Prostate gland (tissue), 2 donors: ENCODE results near the gene MRPL18. TPM values are rescaled to one million over a fixed set of nuclear protein-coding genes. Genes with fewer than 3 reads are reported as not detected.

Experiments used
- DNase-seq: peaks from one replicate; pipeline ENCODE4 v3.0.0-alpha.2; 2019; ENCODE audit warnings: low spot score
- H3K27ac ChIP-seq, 2 donors: fragments of 200-600 bp; sonication (generic); 2 replicates each; pipeline ENCODE4 v1.5.1; 2017 to 2019
- H3K27me3 ChIP-seq: fragments of 200-600 bp; sonication (generic); replicated peaks from 2 replicates; pipeline ENCODE4 v1.5.1; 2019; ENCODE audit not compliant: insufficient read depth
- H3K36me3 ChIP-seq, 2 donors: fragments of 200-600 bp; sonication (generic); 1 replicate in 1 of 2; 2 replicates in 1 of 2; pipeline versions ENCODE4 v1.5.1 to v1.8.1; 2017 to 2019
- H3K4me1 ChIP-seq: fragments of 200-600 bp; sonication (generic); replicated peaks from 2 replicates; pipeline ENCODE4 v1.5.1; 2019
- H3K4me3 ChIP-seq, 2 donors: fragments of 200-600 bp; sonication (generic); 2 replicates each; pipeline ENCODE4 v1.5.1; 2017 to 2019
- H3K9me3 ChIP-seq: fragments of 200-600 bp; sonication (generic); 2 replicates; pipeline ENCODE4 v1.5.1; 2017
- CTCF ChIP-seq, 4 experiments: fragments of 200-600 bp in 2 of 4; fragments of 450-650 bp in 2 of 4; sonication (generic) in 2 of 4; IDR thresholded peaks; 1 replicate in 3 of 4; 2 replicates in 1 of 4; pipeline ENCODE4 v1.5.1; 2016 to 2019; ENCODE audit warnings: antibody characterized with exemption in 4 of 4, mild to moderate bottlenecking in 2 of 4, moderate library complexity in 2 of 4
- POLR2A ChIP-seq: fragments of 450-650 bp; IDR thresholded peaks from one replicate; pipeline ENCODE4 v1.6.1; 2016; ENCODE audit warnings: antibody characterized with exemption, mild to moderate bottlenecking
- POLR2AphosphoS5 ChIP-seq: sonication (generic); formaldehyde crosslinking; IDR thresholded peaks from one replicate; pipeline ENCODE4 v1.6.1; 2017; ENCODE audit warnings: antibody characterized with exemption
- WGBS: methylation state at CpG from one replicate; pipeline ENCODE4 v1.1.5; 2018; 5-methylcytosine and 5-hydroxymethylcytosine counted together
- intact Hi-C: fragments of 100-400 bp; cut with DNase I; formaldehyde crosslinking; loops from one replicate; pipeline ENCODE4 v1.14.2; 2022
- total RNA-seq, 2 donors: library from RNA; depleted of rRNA; stranded (reverse); fragments of >200 nt; gene quantifications; one replicate each; pipeline ENCODE4 v1.1.0, GENCODE V29; 2016

Gene MRPL18
- total RNA-seq, 2 donors from 2014 or later = 76.0 to 103 TPM

- H3K36me3 ChIP-seq = no peaks in the 10 kb centered on the region
- intact Hi-C loops = no loop called here
- 91% methylated on average over 4 of the region's 4 CpGs for WGBS
These were observed 33.8 kb upstream of the MRPL18 start for GRCh38 chr6:159756508-159756907.

GRCh38 chr6:159758031-159759001, 32.0 kb upstream of the MRPL18 start:
- no peaks in the 10 kb centered on the region for H3K9me3 ChIP-seq
- peaks cover 3% of the 10 kb centered on the region for H3K4me1 ChIP-seq
- H3K4me3 ChIP-seq = no peak overlapping the region
- H3K27ac ChIP-seq = no peak overlapping the region
- H3K36me3 ChIP-seq = no peaks in the 10 kb centered on the region
- no peaks in the 10 kb centered on the region for H3K27me3 ChIP-seq
- no peak for DNase-seq
- 90% methylated on average over 7 of the region's 7 CpGs for WGBS
- TF ChIP-seq POLR2A (no peak), CTCF (IDR thresholded peaks at IDR 0.05) (no peak), POLR2AphosphoS5 (no peak)
- intact Hi-C loops = no loop called here

More at GRCh38 chr6:159756508-159756907, 33.8 kb upstream of the MRPL18 start:
- H3K27me3 ChIP-seq = no peaks in the 10 kb centered on the region
- H3K4me1 ChIP-seq = peaks cover 8% of the 10 kb centered on the region
- no peak overlapping the region for H3K27ac ChIP-seq
- no peaks in the 10 kb centered on the region for H3K9me3 ChIP-seq
- H3K4me3 ChIP-seq = no peak overlapping the region
- TF ChIP-seq POLR2A = no peak
- TF ChIP-seq POLR2AphosphoS5 = no peak
- TF ChIP-seq CTCF (IDR thresholded peaks at IDR 0.05) = no peak
- DNase-seq = no peak

- DNase-seq = no peak
- Histone ChIP-seq H3K4me1 (peaks cover 3% of the 10 kb centered on the region), H3K36me3 (no peaks in the 10 kb centered on the region), H3K27me3 (no peaks in the 10 kb centered on the region), H3K9me3 (no peaks in the 10 kb centered on the region), H3K4me3 (no peak overlapping the region), H3K27ac (peak overlapping the region in 1 of 2 donors; percentile 99)
- WGBS = 73% methylated on average over 2 of the region's 2 CpGs
- intact Hi-C loops = loop anchor here (2.0 kb wide), 1 partner anchor 67 kb away; the partner anchor contains the start of gene SOD2
- TF ChIP-seq CTCF (IDR thresholded peaks at IDR 0.05) (no peak), POLR2A (no peak), POLR2AphosphoS5 (no peak)
These were observed 30.6 kb upstream of the MRPL18 start for GRCh38 chr6:159759645-159760044.

- H3K4me3 ChIP-seq = no peak overlapping the region
- TF ChIP-seq POLR2A (no peak), POLR2AphosphoS5 (no peak), CTCF (IDR thresholded peaks at IDR 0.05) (no peak)
- H3K9me3 ChIP-seq = no peaks in the 10 kb centered on the region
- H3K4me1 ChIP-seq = no peaks in the 10 kb centered on the region
- H3K36me3 ChIP-seq = no peaks in the 10 kb centered on the region
- H3K27me3 ChIP-seq = no peaks in the 10 kb centered on the region
- intact Hi-C loops = loop anchor here (1.0 to 2.0 kb wide), 2 partner anchors 30 to 68 kb away; partner anchors contain the start of genes MRPL18 and SOD2
- H3K27ac ChIP-seq = peak overlapping the region in 1 of 2 donors; percentile 99
- DNase-seq = no peak
- 59% methylated on average over 3 of the region's 3 CpGs for WGBS
These were observed 29.6 kb upstream of the MRPL18 start for GRCh38 chr6:159760602-159761057.
